ENCODE data around the gene SLC52A1. TPM values are rescaled to one million over a fixed set of nuclear protein-coding genes. Genes with fewer than 3 reads are reported as not detected.
A peak's percentile ranks its signal among the peaks of the same experiment; 100 is the strongest.

Gene SLC52A1
- total and polyA plus RNA-seq, 10 of the 15 experiments (the other 5 are each of a cell fraction or from before 2014, with no cell fraction given): 0.04 to 0.11 TPM; not detected in 8

DNA sequence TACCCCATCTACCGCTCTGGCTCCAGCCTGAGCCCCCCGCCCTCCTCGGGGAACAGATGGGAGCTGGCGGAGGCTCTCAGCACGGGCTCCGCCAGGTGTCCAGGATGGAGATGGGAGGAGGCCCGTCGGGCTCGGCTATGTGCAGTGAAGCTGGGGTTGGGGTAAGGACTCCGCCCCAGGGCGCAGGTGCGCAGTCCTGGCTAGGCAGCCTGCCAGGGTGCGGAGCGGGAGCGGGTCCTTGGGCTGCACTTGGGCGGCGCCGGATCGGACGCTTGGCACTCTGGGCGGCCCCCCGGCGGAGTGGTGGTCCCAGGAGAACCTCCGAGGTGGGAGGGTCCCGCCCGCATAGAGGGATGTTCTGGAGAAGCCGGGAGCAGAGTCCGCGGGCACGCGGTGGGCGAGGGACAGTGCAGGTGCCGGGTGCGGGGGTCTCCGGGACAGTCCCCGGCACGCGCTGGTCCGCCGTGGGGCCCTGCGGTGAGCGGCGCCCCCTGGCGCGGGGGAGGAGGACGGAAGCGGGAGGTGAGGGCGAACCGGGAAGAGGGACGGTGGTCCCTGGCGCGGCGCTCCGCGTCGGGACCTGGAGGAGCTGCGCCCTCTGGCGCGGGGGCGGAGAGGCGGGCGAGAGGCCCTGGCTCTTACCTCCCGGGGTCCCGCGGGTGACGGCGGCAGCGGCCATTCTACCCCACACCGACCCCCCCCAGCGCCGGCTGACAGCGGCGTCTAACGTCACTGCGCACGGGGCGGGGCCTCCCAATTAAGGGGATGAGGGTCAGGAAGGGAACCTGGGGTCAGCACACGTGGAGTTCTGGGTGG, 48.1 kb downstream of the SLC52A1 start, which contains the start of gene CAMTA2 (continued):
- TF ChIP-seq RELA (IDR thresholded peaks at IDR 0.05; ENCODE audit: borderline replicate concordance, partially characterized antibody): peak; percentile 27
- TF ChIP-seq ZNF274 (IDR thresholded peaks at IDR 0.05; ENCODE audit: insufficient read depth, insufficient read length): no peak
- no peak for TF ChIP-seq ZNF622 (IDR thresholded peaks at IDR 0.05)
- TF ChIP-seq EED (IDR thresholded peaks at IDR 0.05; ENCODE audit: low read depth): no peak; the same call in 1 of the 2 replicates
- no peak for TF ChIP-seq NFXL1 (IDR thresholded peaks at IDR 0.05; ENCODE audit: borderline replicate concordance)
- peak; percentile 30; the same call in 1 of the 2 replicates for TF ChIP-seq HCFC1 (IDR thresholded peaks at IDR 0.05; ENCODE audit: low read length)
- TF ChIP-seq NR2F1 (conservative IDR thresholded peaks at IDR 0.05): peak; percentile 96
- no peak for TF ChIP-seq MTA2 (IDR thresholded peaks at IDR 0.05; ENCODE audit: low read depth)
- TF ChIP-seq, protein P1, sequence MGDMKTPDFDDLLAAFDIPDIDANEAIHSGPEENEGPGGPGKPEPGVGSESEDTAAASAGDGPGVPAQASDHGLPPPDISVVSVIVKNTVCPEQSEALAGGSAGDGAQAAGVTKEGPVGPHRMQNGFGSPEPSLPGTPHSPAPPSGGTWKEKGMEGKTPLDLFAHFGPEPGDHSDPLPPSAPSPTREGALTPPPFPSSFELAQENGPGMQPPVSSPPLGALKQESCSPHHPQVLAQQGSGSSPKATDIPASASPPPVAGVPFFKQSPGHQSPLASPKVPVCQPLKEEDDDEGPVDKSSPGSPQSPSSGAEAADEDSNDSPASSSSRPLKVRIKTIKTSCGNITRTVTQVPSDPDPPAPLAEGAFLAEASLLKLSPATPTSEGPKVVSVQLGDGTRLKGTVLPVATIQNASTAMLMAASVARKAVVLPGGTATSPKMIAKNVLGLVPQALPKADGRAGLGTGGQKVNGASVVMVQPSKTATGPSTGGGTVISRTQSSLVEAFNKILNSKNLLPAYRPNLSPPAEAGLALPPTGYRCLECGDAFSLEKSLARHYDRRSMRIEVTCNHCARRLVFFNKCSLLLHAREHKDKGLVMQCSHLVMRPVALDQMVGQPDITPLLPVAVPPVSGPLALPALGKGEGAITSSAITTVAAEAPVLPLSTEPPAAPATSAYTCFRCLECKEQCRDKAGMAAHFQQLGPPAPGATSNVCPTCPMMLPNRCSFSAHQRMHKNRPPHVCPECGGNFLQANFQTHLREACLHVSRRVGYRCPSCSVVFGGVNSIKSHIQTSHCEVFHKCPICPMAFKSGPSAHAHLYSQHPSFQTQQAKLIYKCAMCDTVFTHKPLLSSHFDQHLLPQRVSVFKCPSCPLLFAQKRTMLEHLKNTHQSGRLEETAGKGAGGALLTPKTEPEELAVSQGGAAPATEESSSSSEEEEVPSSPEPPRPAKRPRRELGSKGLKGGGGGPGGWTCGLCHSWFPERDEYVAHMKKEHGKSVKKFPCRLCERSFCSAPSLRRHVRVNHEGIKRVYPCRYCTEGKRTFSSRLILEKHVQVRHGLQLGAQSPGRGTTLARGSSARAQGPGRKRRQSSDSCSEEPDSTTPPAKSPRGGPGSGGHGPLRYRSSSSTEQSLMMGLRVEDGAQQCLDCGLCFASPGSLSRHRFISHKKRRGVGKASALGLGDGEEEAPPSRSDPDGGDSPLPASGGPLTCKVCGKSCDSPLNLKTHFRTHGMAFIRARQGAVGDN (IDR thresholded peaks at IDR 0.05): peak; percentile 27; the same call in 1 of the 2 replicates
- peak; percentile 78 for TF ChIP-seq MYC (IDR thresholded peaks at IDR 0.05; ENCODE audit: insufficient read depth, insufficient read length, insufficient replicate concordance, low read length, severe bottlenecking)
- TF ChIP-seq, protein P2, sequence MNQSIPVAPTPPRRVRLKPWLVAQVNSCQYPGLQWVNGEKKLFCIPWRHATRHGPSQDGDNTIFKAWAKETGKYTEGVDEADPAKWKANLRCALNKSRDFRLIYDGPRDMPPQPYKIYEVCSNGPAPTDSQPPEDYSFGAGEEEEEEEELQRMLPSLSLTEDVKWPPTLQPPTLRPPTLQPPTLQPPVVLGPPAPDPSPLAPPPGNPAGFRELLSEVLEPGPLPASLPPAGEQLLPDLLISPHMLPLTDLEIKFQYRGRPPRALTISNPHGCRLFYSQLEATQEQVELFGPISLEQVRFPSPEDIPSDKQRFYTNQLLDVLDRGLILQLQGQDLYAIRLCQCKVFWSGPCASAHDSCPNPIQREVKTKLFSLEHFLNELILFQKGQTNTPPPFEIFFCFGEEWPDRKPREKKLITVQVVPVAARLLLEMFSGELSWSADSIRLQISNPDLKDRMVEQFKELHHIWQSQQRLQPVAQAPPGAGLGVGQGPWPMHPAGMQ (IDR thresholded peaks at IDR 0.05; ENCODE audit: borderline replicate concordance): no peak
- no peak for TF ChIP-seq EZH2 (IDR thresholded peaks at IDR 0.05; ENCODE audit: borderline replicate concordance, control insufficient read depth, low read depth, low read length)
- TF ChIP-seq ZBTB33 (IDR thresholded peaks at IDR 0.05): no peak
- TF ChIP-seq POLR2AphosphoS5 (IDR thresholded peaks at IDR 0.05; ENCODE audit: low read length): 0 out of 2 replicates have a peak, but pooled peaks have one; percentile 43
- TF ChIP-seq SIX5 (IDR thresholded peaks at IDR 0.05; ENCODE audit: low read depth, low read length, severe bottlenecking): no peak
- TF ChIP-seq, protein P3, sequence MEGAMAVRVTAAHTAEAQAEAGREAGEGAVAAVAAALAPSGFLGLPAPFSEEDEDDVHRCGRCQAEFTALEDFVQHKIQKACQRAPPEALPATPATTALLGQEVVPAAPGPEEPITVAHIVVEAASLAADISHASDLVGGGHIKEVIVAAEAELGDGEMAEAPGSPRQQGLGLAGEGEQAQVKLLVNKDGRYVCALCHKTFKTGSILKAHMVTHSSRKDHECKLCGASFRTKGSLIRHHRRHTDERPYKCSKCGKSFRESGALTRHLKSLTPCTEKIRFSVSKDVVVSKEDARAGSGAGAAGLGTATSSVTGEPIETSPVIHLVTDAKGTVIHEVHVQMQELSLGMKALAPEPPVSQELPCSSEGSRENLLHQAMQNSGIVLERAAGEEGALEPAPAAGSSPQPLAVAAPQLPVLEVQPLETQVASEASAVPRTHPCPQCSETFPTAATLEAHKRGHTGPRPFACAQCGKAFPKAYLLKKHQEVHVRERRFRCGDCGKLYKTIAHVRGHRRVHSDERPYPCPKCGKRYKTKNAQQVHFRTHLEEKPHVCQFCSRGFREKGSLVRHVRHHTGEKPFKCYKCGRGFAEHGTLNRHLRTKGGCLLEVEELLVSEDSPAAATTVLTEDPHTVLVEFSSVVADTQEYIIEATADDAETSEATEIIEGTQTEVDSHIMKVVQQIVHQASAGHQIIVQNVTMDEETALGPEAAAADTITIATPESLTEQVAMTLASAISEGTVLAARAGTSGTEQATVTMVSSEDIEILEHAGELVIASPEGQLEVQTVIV (IDR thresholded peaks at IDR 0.05; ENCODE audit: borderline replicate concordance, partially characterized antibody): no peak
- no peak for TF ChIP-seq KAT2A (conservative IDR thresholded peaks at IDR 0.05; ENCODE audit: control insufficient read depth, low read depth, low read length)
